CD4-positive, alpha-beta T cell (primary cell): ENCODE measurements around the gene SKA1. TPM values are rescaled to one million over a fixed set of nuclear protein-coding genes. Genes with fewer than 3 reads are reported as not detected.

ENCODE experiments used
- ATAC-seq: fragments of 200-7000 bp; cut with Tn5 transposase; one replicate; pipeline ENCODE4 v1.10.0; 2022; ENCODE audit warnings: mild to moderate bottlenecking; ENCODE audit not compliant: poor library complexity
- CTCF ChIA-PET: fragments of 350-600 bp; sonication (Branson Sonifier 250); formaldehyde crosslinking; loops from one replicate; lab custom pipeline; 2021; ENCODE audit warnings: antibody characterized with exemption, inconsistent platforms; lab: Charles Lee
- POLR2A ChIA-PET: fragments of 350-600 bp; sonication (Branson Sonifier 250); formaldehyde crosslinking; loops from one replicate; lab custom pipeline; 2021; ENCODE audit warnings: antibody characterized with exemption, inconsistent platforms; lab: Charles Lee
- DNase-seq, 14 experiments: peaks; one replicate each; pipeline ENCODE4 v3.0.0-alpha.2; 2013 to 2020; ENCODE audit warnings: mixed read lengths in 2 of 14
- H3K27ac ChIP-seq, 2 donors: one replicate each; pipeline versions ENCODE4 v1.5.1 to v1.7.0; 2013; ENCODE audit warnings: low read length in 2 of 2, low read depth in 1 of 2, mild to moderate bottlenecking in 1 of 2
- H3K27me3 ChIP-seq, 2 experiments: 1 replicate in 1 of 2; 2 replicates in 1 of 2; pipeline versions ENCODE4 v1.6.1 to v1.7.0; 2013; ENCODE audit warnings: low read length in 2 of 2, control low read depth in 1 of 2, mild to moderate bottlenecking in 1 of 2, moderate library complexity in 1 of 2; ENCODE audit not compliant: insufficient read depth in 2 of 2, control insufficient read depth in 1 of 2
- H3K36me3 ChIP-seq: one replicate; pipeline ENCODE4 v1.6.1; 2013; ENCODE audit warnings: low read length, control low read depth; ENCODE audit not compliant: insufficient read depth
- H3K4me1 ChIP-seq: one replicate; pipeline ENCODE4 v1.6.1; 2013; ENCODE audit warnings: low read length, control low read depth; ENCODE audit not compliant: insufficient read depth
- H3K4me3 ChIP-seq: one replicate; pipeline ENCODE4 v1.5.1; 2013; ENCODE audit warnings: mild to moderate bottlenecking, low read length, moderate library complexity
- H3K9me3 ChIP-seq, 2 experiments: 1 replicate in 1 of 2; 2 replicates in 1 of 2; pipeline versions ENCODE4 v1.6.1 to v1.7.0; 2013; ENCODE audit warnings: low read length in 2 of 2, mild to moderate bottlenecking in 2 of 2, control low read depth in 1 of 2, moderate library complexity in 1 of 2; ENCODE audit not compliant: control insufficient read depth in 1 of 2, insufficient read depth in 1 of 2
- H3K27ac Mint-ChIP-seq: one replicate; pipeline ENCODE4 v1.8.0; 2020; ENCODE audit warnings: mixed read lengths
- H3K27me3 Mint-ChIP-seq: one replicate; pipeline ENCODE4 v1.8.0; 2021; ENCODE audit warnings: mixed read lengths
- H3K36me3 Mint-ChIP-seq: one replicate; pipeline ENCODE4 v1.8.0; 2021; ENCODE audit warnings: low read depth, mixed read lengths
- H3K4me1 Mint-ChIP-seq: one replicate; pipeline ENCODE4 v1.8.0; 2021; ENCODE audit warnings: low read depth, mixed read lengths
- H3K4me3 Mint-ChIP-seq: one replicate; pipeline ENCODE4 v1.8.0; 2020; ENCODE audit warnings: mild to moderate bottlenecking, mixed read lengths
- H3K9me3 Mint-ChIP-seq: one replicate; pipeline ENCODE4 v1.8.0; 2020; ENCODE audit warnings: mixed read lengths
- CTCF ChIP-seq: fragments of 200-600 bp; IDR thresholded peaks from one replicate; pipeline ENCODE4 v1.8.0; 2022; ENCODE audit warnings: antibody characterized with exemption, mild to moderate bottlenecking
- intact Hi-C, 2 experiments: fragments of 100-400 bp; cut with DNase I in 1 of 2; cut with micrococcal nuclease in 1 of 2; formaldehyde crosslinking; loops; one replicate each; pipeline versions ENCODE4 v1.15.1 to v1.9.0; 2023 to 2025; cut with DNase I, micrococcal nuclease
- polyA plus RNA-seq, 2 donors: library from polyadenylated mRNA; unstranded; fragments of 120-200 nt; gene quantifications; one replicate each; pipeline ENCODE4 v1.2.1, GENCODE V29; 2013
- total RNA-seq, 174 experiments: library from RNA in 2 of 174; stranded (reverse) in 2 of 174; gene quantifications; one replicate each; pipeline ENCODE4 v1.2.3 and lab custom pipeline; 2021 to 2026

The SKA1 gene
- total RNA-seq (under 1 TPM; 0.08 to 0.20 TPM), total RNA-seq (lab: John Stamatoyannopoulos, UW) (0 to 60.4 (median 0.55) reads per million in 172 experiments)
- 0.57 TPM for polyA plus RNA-seq (2013, experiment 1 of 2)
- 1.1 TPM for polyA plus RNA-seq (2013, experiment 2 of 2)

- Mint-ChIP-seq H3K4me1 (peaks cover 14% of the 10 kb centered on the region), H3K27me3 (no peaks in the 10 kb centered on the region), H3K27ac (peak within 1 kb of the TSS; percentile 81), H3K9me3 (no peaks in the 10 kb centered on the region), H3K36me3 (no peaks in the 10 kb centered on the region), H3K4me3 (peak within 1 kb of the TSS; percentile 80)
- TF ChIP-seq CTCF = no peak
- ChIA-PET POLR2A (interaction anchor here (0.8 to 1.9 kb wide), 5 partner anchors 12 to 656 kb away, joined by 3 to 13 read pairs (median 4); partner anchors contain the start of genes MBD1 and SMAD4), CTCF (interaction anchor here (1.8 to 2.9 kb wide), 2 partner anchors 17 to 107 kb away, joined by 5 to 16 read pairs; no protein-coding TSS in a partner anchor)
- intact Hi-C loops = loop anchor here in 1 of 2 experiments (1.0 to 5.0 kb wide), 7 partner anchors 9 to 1838 kb away; partner anchors contain the start of genes ACAA2, CFAP53, CTIF and MBD1
- DNase-seq (peak; percentile 84 to 96 (median 90)), ATAC-seq (peak; percentile 100)
- H3K9me3 ChIP-seq = peaks cover 3% of the 10 kb centered on the region in 2 experiments
- H3K4me3 ChIP-seq = peak within 1 kb of the TSS; percentile 77
- H3K27me3 ChIP-seq = peaks cover 0 to 3% of the 10 kb centered on the region in 2 experiments
- H3K27ac ChIP-seq = peak within 1 kb of the TSS; percentile 56 to 58
- peaks cover 12% of the 10 kb centered on the region for H3K4me1 ChIP-seq
- H3K36me3 ChIP-seq = no peaks in the 10 kb centered on the region
Measured at GRCh38 chr18:50374753-50375391, at the start of gene SKA1. SKA1 (plus strand) TSS chr18:50375046; CDS start chr18:50375831, 785 bp downstream.

GRCh38 chr18:50327983-50328382 is 46.9 kb upstream of the SKA1 start:
- CTCF ChIA-PET = no interaction called here
- POLR2A ChIA-PET = no interaction called here

DNA sequence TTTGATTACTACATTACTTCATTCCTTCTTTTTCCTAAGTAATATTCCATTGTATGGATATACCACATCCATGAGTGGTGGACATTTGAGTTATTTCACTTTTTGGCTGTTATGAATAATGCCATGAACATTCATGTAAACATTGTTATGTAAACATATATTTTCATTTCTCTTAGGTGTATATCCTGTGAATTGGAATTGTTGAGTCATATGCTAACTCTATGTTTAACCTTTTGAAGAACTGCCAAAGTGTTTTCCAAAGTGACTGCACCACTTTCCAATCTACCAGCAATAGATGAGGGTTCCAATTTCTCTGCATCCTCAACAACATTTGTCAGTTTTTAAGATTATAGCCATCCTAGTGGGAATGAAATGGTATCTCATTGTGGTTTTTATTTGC is 44.7 kb upstream of the SKA1 start:
- Histone ChIP-seq H3K27ac (no peak overlapping the region), H3K9me3 (no peaks in the 10 kb centered on the region), H3K4me3 (no peak overlapping the region), H3K4me1 (no peaks in the 10 kb centered on the region), H3K27me3 (peaks cover 2 to 14% of the 10 kb centered on the region in 2 experiments), H3K36me3 (no peaks in the 10 kb centered on the region)
- Mint-ChIP-seq H3K9me3 (peaks cover 4% of the 10 kb centered on the region), H3K27me3 (peaks cover 29% of the 10 kb centered on the region), H3K4me1 (no peaks in the 10 kb centered on the region), H3K4me3 (no peak overlapping the region), H3K27ac (no peak overlapping the region), H3K36me3 (no peaks in the 10 kb centered on the region)
- DNase-seq (no peak), ATAC-seq (no peak)
- CTCF ChIA-PET = no interaction called here
- TF ChIP-seq CTCF = no peak
- intact Hi-C loops = no loop called here
- POLR2A ChIA-PET = no interaction called here

More at GRCh38 chr18:50327983-50328382, 46.9 kb upstream of the SKA1 start:
- H3K27ac Mint-ChIP-seq = no peak overlapping the region
- no peak overlapping the region for H3K4me3 ChIP-seq
- peaks cover 29% of the 10 kb centered on the region for H3K27me3 Mint-ChIP-seq
- ATAC-seq = no peak
- H3K27me3 ChIP-seq = peaks cover 2 to 14% of the 10 kb centered on the region in 2 experiments
- no peaks in the 10 kb centered on the region for H3K36me3 Mint-ChIP-seq
- H3K36me3 ChIP-seq = no peaks in the 10 kb centered on the region
- intact Hi-C loops = no loop called here
- H3K27ac ChIP-seq = no peak overlapping the region
- H3K4me1 ChIP-seq = no peaks in the 10 kb centered on the region
- TF ChIP-seq CTCF = no peak
- H3K4me3 Mint-ChIP-seq = no peak overlapping the region
- no peaks in the 10 kb centered on the region for H3K9me3 ChIP-seq
- no peaks in the 10 kb centered on the region for H3K4me1 Mint-ChIP-seq
- DNase-seq = no peak
- H3K9me3 Mint-ChIP-seq = peaks cover 4% of the 10 kb centered on the region
